Subcutaneous adipose tissue (tissue), 4 donors: ENCODE results near the gene ETV1. TPM values are rescaled to one million over a fixed set of nuclear protein-coding genes. Genes with fewer than 3 reads are reported as not detected.

Source experiments
- total RNA-seq, 4 donors: library from RNA; depleted of rRNA; stranded (reverse); fragments of >200 nt; gene quantifications; one replicate each; pipeline ENCODE4 v1.1.0, GENCODE V29; 2016
- TF ChIP-seq, protein P1 (sequence below): fragments of 450-650 bp; IDR thresholded peaks from one replicate; pipeline ENCODE4 v1.5.1; 2016; ENCODE audit warnings: low read depth, mild to moderate bottlenecking, control low read depth, antibody characterized with exemption, moderate library complexity

The ETV1 gene
- total RNA-seq, 4 donors from 2014 or later = 0.88 to 3.6 (median 1.8) TPM

- TF ChIP-seq, protein P1, sequence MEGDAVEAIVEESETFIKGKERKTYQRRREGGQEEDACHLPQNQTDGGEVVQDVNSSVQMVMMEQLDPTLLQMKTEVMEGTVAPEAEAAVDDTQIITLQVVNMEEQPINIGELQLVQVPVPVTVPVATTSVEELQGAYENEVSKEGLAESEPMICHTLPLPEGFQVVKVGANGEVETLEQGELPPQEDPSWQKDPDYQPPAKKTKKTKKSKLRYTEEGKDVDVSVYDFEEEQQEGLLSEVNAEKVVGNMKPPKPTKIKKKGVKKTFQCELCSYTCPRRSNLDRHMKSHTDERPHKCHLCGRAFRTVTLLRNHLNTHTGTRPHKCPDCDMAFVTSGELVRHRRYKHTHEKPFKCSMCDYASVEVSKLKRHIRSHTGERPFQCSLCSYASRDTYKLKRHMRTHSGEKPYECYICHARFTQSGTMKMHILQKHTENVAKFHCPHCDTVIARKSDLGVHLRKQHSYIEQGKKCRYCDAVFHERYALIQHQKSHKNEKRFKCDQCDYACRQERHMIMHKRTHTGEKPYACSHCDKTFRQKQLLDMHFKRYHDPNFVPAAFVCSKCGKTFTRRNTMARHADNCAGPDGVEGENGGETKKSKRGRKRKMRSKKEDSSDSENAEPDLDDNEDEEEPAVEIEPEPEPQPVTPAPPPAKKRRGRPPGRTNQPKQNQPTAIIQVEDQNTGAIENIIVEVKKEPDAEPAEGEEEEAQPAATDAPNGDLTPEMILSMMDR = no peak
These were observed 80.6 kb downstream of the ETV1 start for GRCh38 chr7:13908667-13909397.

DNA sequence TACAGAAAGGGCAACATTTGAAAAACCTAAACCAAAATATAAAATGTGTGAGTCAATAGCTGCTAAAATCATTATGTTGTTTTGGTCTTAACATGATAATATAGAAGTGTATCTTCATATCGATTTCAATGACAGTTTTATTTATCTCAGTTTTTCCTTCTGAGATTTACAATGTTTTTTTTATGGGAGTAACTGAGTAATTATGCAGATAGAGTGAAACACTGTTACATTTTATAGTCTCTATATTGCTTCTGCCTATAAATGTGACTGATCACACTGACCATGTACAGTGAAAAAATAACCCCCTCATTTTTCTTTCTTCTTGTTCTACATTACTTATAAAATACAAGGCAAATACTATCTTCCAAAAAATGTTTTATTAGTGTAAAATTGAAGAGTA, 81.6 kb downstream of the ETV1 start:
- TF ChIP-seq, protein P1 = no peak

- TF ChIP-seq, protein P1 = no peak
These were observed 84.8 kb downstream of the ETV1 start for GRCh38 chr7:13904689-13905088.

DNA sequence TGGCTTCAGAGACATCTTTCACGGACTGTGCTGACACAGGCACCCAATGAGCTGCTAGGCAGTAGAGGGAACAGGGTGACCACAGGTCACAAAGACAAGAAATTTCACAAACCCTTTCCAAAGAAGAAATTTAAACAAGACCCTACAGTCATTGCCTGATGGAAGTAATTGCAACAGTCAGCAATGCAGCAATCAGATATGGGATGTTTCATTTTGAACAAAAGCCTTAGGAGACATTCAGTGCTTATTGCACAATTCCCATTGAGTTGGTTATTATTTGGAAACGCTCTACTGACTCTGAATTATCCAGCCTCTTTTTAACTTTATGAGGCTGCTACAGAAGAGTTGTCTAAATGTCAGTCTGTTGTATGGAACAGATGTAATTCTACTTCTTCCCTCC, 85.5 kb downstream of the ETV1 start:
- TF ChIP-seq, protein P1 = no peak

DNA sequence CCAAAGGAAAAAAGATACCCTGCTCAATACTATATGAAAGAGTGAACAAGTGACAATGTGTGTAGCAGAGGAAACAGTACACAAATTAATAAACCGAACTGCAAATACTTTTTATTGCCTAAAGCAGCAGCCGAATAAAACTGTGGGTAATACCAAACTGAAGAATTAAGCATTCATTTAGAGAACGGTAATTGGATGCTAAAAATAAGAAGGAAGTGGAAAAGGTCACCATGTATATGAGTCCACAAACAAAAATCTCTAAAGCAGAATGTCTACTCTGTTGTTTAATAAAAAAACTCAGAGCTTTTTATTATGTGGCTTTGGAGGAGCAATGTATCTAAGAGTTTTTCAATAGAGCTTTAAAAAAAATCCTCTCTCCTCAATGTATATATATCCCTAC, 87.9 kb downstream of the ETV1 start:
- TF ChIP-seq, protein P1 = no peak

DNA sequence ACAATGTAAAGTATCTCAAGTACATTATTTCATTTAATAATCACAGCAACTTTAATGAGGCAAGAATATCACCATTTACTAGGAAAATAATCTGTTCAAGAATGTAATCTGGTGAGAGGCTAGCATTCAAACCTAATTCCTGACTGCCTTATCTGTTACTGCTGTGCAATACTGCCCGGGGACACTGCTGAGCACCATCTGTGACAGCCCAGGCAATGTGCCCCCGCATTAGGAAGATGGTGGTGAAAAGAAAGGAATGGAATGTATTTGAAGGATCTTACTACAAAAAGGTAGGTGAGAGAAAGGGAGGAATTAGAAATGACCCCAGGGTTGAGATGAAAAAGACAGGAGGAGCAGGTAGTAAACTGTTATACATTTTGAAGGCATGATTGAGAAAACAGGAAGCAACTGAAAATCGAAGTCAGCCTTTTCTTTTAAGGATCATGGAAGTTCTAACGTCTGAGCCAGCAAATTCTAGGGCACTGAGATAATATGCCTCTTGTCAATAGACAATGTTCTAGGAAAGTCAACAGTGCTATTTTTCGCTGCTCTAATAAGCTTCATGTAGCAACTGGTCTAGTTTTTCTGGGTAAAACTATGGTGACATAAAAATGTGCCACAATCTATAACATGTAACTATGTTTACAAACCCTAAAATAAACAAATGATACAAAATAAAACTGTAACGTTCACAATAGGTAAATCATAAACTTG, 90.4 kb downstream of the ETV1 start:
- TF ChIP-seq, protein P1 = no peak

GRCh38 chr7:13897819-13898218, 91.6 kb downstream of the ETV1 start:
- TF ChIP-seq, protein P1 = no peak
